Activated CD8-positive, alpha-beta memory T cell treated with anti-CD3 and anti-CD28 coated beads, Interleukin-2, amount 50 U/mL, for 1 hour (primary cell): ENCODE data around the gene SPATA4.
"Not testable (repeated sequence)": the region's sequence is repeated elsewhere in the genome, so short reads cannot be mapped to it uniquely, and the experiment has no call there.

ENCODE experiments used
- DNase-seq: peaks from one replicate; pipeline ENCODE4 v3.0.0-alpha.2; 2020; ENCODE audit errors: extremely low read depth

The SPATA4 gene

GRCh38 chr4:176195184-176195978 lies at the start of gene SPATA4:
TSS of gene SPATA4 (minus strand) at chr4:176195585. CDS start at chr4:176195562, 23 bp downstream.
- peak; percentile 77 for DNase-seq

GRCh38 chr4:176242764-176243347 lies 47.5 kb upstream of the SPATA4 start:
- DNase-seq = no peak

- no peak for DNase-seq
Measured at GRCh38 chr4:176241703-176242102, 46.3 kb upstream of the SPATA4 start.

- no peak for DNase-seq
Measured at GRCh38 chr4:176238826-176239225, 43.4 kb upstream of the SPATA4 start.

GRCh38 chr4:176238157-176238610 lies 42.8 kb upstream of the SPATA4 start:
- DNase-seq = no peak

GRCh38 chr4:176236946-176237345 lies 41.6 kb upstream of the SPATA4 start:
- DNase-seq = no peak

GRCh38 chr4:176230836-176231235 lies 35.5 kb upstream of the SPATA4 start:
- DNase-seq = no peak

GRCh38 chr4:176229645-176230044 lies 34.3 kb upstream of the SPATA4 start:
- no peak for DNase-seq

- no peak for DNase-seq
Measured at GRCh38 chr4:176226736-176227135, 31.4 kb upstream of the SPATA4 start.

GRCh38 chr4:176223561-176223960 lies 28.2 kb upstream of the SPATA4 start:
- no peak for DNase-seq

- DNase-seq = no peak
Measured at GRCh38 chr4:176222149-176222548, 26.8 kb upstream of the SPATA4 start.

- no peak for DNase-seq
Measured at GRCh38 chr4:176217510-176217909, 22.1 kb upstream of the SPATA4 start.

- not testable (repeated sequence) for DNase-seq
Measured at GRCh38 chr4:176212351-176212750, 17.0 kb upstream of the SPATA4 start.

GRCh38 chr4:176210579-176211296 lies 15.4 kb upstream of the SPATA4 start:
- DNase-seq = no peak

- no peak for DNase-seq
Measured at GRCh38 chr4:176210101-176210500, 14.7 kb upstream of the SPATA4 start.

- DNase-seq = no peak
Measured at GRCh38 chr4:176209535-176209934, 14.2 kb upstream of the SPATA4 start.

- DNase-seq = no peak
Measured at GRCh38 chr4:176207839-176208238, 12.5 kb upstream of the SPATA4 start.

GRCh38 chr4:176205299-176205698 lies 9.9 kb upstream of the SPATA4 start:
- no peak for DNase-seq

- no peak for DNase-seq
Measured at GRCh38 chr4:176198316-176198903, 3.0 kb upstream of the SPATA4 start.

GRCh38 chr4:176193938-176194337 lies 1.4 kb downstream of the SPATA4 start:
- no peak for DNase-seq

- no peak for DNase-seq
Measured at GRCh38 chr4:176193126-176193525, 2.3 kb downstream of the SPATA4 start.

GRCh38 chr4:176191974-176192373 lies 3.4 kb downstream of the SPATA4 start:
- DNase-seq = no peak
